Neural progenitor cell (in vitro differentiated cells): Measurements from ENCODE around the gene PSD2. TPM values are rescaled to one million over a fixed set of nuclear protein-coding genes. Genes with fewer than 3 reads are reported as not detected.

Source experiments
- DNase-seq: peaks from one replicate; pipeline ENCODE4 v3.0.0-alpha.2; 2016; ENCODE audit warnings: low spot score
- H2AFZ ChIP-seq: fragments of 200-600 bp; sonication (generic); replicated peaks from 2 replicates; pipeline ENCODE4 v1.6.1; 2016; ENCODE audit warnings: antibody characterized with exemption
- H3F3A ChIP-seq: fragments of 200-600 bp; sonication (generic); 2 replicates; pipeline ENCODE4 v1.6.1; 2016; ENCODE audit warnings: antibody characterized with exemption, low read depth
- H3K27ac ChIP-seq: fragments of 200-600 bp; sonication (generic); 2 replicates; pipeline ENCODE4 v1.5.1; 2016; ENCODE audit warnings: mild to moderate bottlenecking
- H3K27me3 ChIP-seq: fragments of 200-600 bp; sonication (generic); 2 replicates; pipeline ENCODE4 v1.6.1; 2016; ENCODE audit warnings: mild to moderate bottlenecking, moderate library complexity
- H3K36me3 ChIP-seq: fragments of 200-600 bp; sonication (generic); 2 replicates; pipeline ENCODE4 v1.5.1; 2016
- H3K4me1 ChIP-seq: fragments of 200-600 bp; sonication (generic); 2 replicates; pipeline ENCODE4 v1.6.1; 2016; ENCODE audit warnings: mixed run types
- H3K4me2 ChIP-seq: fragments of 200-600 bp; sonication (generic); 2 replicates; pipeline ENCODE4 v1.6.1; 2016
- H3K4me3 ChIP-seq: fragments of 200-600 bp; sonication (generic); 2 replicates; pipeline ENCODE4 v1.5.1; 2016
- H3K79me2 ChIP-seq: fragments of 200-600 bp; sonication (generic); 2 replicates; pipeline ENCODE4 v1.6.1; 2016; ENCODE audit warnings: low read depth
- H3K9ac ChIP-seq: fragments of 200-600 bp; sonication (generic); 2 replicates; pipeline ENCODE4 v1.6.1; 2016
- H3K9me3 ChIP-seq: fragments of 200-600 bp; sonication (generic); 2 replicates; pipeline ENCODE4 v1.5.1; 2016; ENCODE audit warnings: low read depth
- H4K20me1 ChIP-seq: fragments of 200-600 bp; sonication (generic); 2 replicates; pipeline ENCODE4 v1.6.1; 2016; ENCODE audit warnings: low read depth
- H3K27ac Mint-ChIP-seq: 3 replicates; pipeline ENCODE4 v1.8.0; 2021; ENCODE audit warnings: mixed read lengths
- H3K27me3 Mint-ChIP-seq: 2 replicates; pipeline ENCODE4 v1.8.0; 2022; ENCODE audit warnings: low read depth, mild to moderate bottlenecking, inconsistent platforms, moderate library complexity, mixed read lengths; ENCODE audit not compliant: insufficient read depth
- H3K36me3 Mint-ChIP-seq: 3 replicates; pipeline ENCODE4 v1.8.0; 2021; ENCODE audit warnings: mixed read lengths
- H3K4me1 Mint-ChIP-seq: 3 replicates; pipeline ENCODE4 v1.8.0; 2021; ENCODE audit warnings: mixed read lengths
- H3K4me3 Mint-ChIP-seq: 3 replicates; pipeline ENCODE4 v1.8.0; 2021; ENCODE audit warnings: mild to moderate bottlenecking, moderate library complexity, mixed read lengths
- H3K9me3 Mint-ChIP-seq: 3 replicates; pipeline ENCODE4 v1.8.0; 2020; ENCODE audit warnings: mixed read lengths
- CTCF ChIP-seq: fragments of 200-600 bp; sonication (generic); IDR thresholded peaks from 2 replicates; pipeline ENCODE4 v1.5.1; 2017; ENCODE audit warnings: antibody characterized with exemption, mild to moderate bottlenecking
- EZH2 ChIP-seq: fragments of 200-600 bp; sonication (generic); IDR thresholded peaks from 2 replicates; pipeline ENCODE4 v1.6.1; 2017; ENCODE audit warnings: antibody characterized with exemption, mild to moderate bottlenecking, moderate library complexity
- EZH2phosphoT487 ChIP-seq: fragments of 200-600 bp; sonication (generic); IDR thresholded peaks from 2 replicates; pipeline ENCODE4 v1.6.1; 2017; ENCODE audit warnings: antibody characterized with exemption
- total RNA-seq: library from RNA; depleted of rRNA; stranded (reverse); fragments of >200 nt; gene quantifications from 2 replicates; pipeline ENCODE4 v1.2.3, GENCODE V29; 2015; ENCODE audit warnings: low replicate concordance

PSD2 gene
- total RNA-seq, 1 donor from 2014 or later = 0.09 TPM

- Mint-ChIP-seq H3K27ac (peak overlapping the region; percentile 93), H3K36me3 (no peaks in the 10 kb centered on the region), H3K4me1 (peaks cover 51% of the 10 kb centered on the region), H3K27me3 (peaks cover 13% of the 10 kb centered on the region), H3K9me3 (no peaks in the 10 kb centered on the region), H3K4me3 (peak overlapping the region; percentile 86)
- Histone ChIP-seq H3F3A (peaks cover 12% of the 10 kb centered on the region), H3K27me3 (peaks cover 41% of the 10 kb centered on the region), H2AFZ (peak overlapping the region; percentile 88), H3K4me2 (peak overlapping the region; percentile 73), H3K27ac (no peak overlapping the region), H3K79me2 (no peaks in the 10 kb centered on the region), H3K4me3 (peak overlapping the region; percentile 72), H3K4me1 (peaks cover 19% of the 10 kb centered on the region), H3K9ac (no peak overlapping the region), H4K20me1 (peaks cover 4% of the 10 kb centered on the region), H3K36me3 (no peaks in the 10 kb centered on the region), H3K9me3 (no peaks in the 10 kb centered on the region)
- TF ChIP-seq EZH2 = no peak
- TF ChIP-seq CTCF = peak; percentile 87
- DNase-seq = peak; percentile 92
These were observed 30.0 kb upstream of the PSD2 start for GRCh38 chr5:139765409-139766217.

- no peak overlapping the region for H3K4me3 ChIP-seq
- Mint-ChIP-seq H3K4me3 (no peak overlapping the region), H3K36me3 (no peaks in the 10 kb centered on the region), H3K9me3 (no peaks in the 10 kb centered on the region), H3K4me1 (peaks cover 35% of the 10 kb centered on the region), H3K27me3 (peaks cover 10% of the 10 kb centered on the region), H3K27ac (no peak overlapping the region)
- no peak for DNase-seq
- no peaks in the 10 kb centered on the region for H3K36me3 ChIP-seq
- TF ChIP-seq EZH2 (no peak), EZH2phosphoT487 (no peak), CTCF (no peak)
- no peaks in the 10 kb centered on the region for H3K9me3 ChIP-seq
- H3K27ac ChIP-seq = no peak overlapping the region
- no peak overlapping the region for H2AFZ ChIP-seq
- H3K27me3 ChIP-seq = peaks cover 32% of the 10 kb centered on the region
- peaks cover 7% of the 10 kb centered on the region for H3F3A ChIP-seq
- H4K20me1 ChIP-seq = peaks cover 4% of the 10 kb centered on the region
- peaks cover 19% of the 10 kb centered on the region for H3K4me1 ChIP-seq
- H3K4me2 ChIP-seq = no peak overlapping the region
- no peak overlapping the region for H3K9ac ChIP-seq
- H3K79me2 ChIP-seq = no peaks in the 10 kb centered on the region
These were observed 27.6 kb upstream of the PSD2 start for GRCh38 chr5:139767960-139768359.

GRCh38 chr5:139768807-139769465, 26.7 kb upstream of the PSD2 start:
- Mint-ChIP-seq H3K4me3 (no peak overlapping the region), H3K9me3 (no peaks in the 10 kb centered on the region), H3K36me3 (no peaks in the 10 kb centered on the region), H3K4me1 (peaks cover 25% of the 10 kb centered on the region), H3K27me3 (peaks cover 8% of the 10 kb centered on the region), H3K27ac (no peak overlapping the region)
- H2AFZ ChIP-seq = no peak overlapping the region
- H3F3A ChIP-seq = peaks cover under 1% of the 10 kb centered on the region
- no peaks in the 10 kb centered on the region for H3K9me3 ChIP-seq
- no peak overlapping the region for H3K27ac ChIP-seq
- H3K27me3 ChIP-seq = peaks cover 22% of the 10 kb centered on the region
- peaks cover 14% of the 10 kb centered on the region for H3K4me1 ChIP-seq
- H3K4me3 ChIP-seq = no peak overlapping the region
- no peak overlapping the region for H3K4me2 ChIP-seq
- no peak for DNase-seq
- peaks cover 4% of the 10 kb centered on the region for H4K20me1 ChIP-seq
- H3K36me3 ChIP-seq = no peaks in the 10 kb centered on the region
- no peaks in the 10 kb centered on the region for H3K79me2 ChIP-seq
- no peak overlapping the region for H3K9ac ChIP-seq
- TF ChIP-seq CTCF (no peak), EZH2phosphoT487 (no peak), EZH2 (no peak)
